ENCODE data around the gene RHBDL3. TPM values are rescaled to one million over a fixed set of nuclear protein-coding genes. Genes with fewer than 3 reads are reported as not detected.

The RHBDL3 gene
- total RNA-seq, 1 experiment from 2014 or later = 12.5 TPM

DNA sequence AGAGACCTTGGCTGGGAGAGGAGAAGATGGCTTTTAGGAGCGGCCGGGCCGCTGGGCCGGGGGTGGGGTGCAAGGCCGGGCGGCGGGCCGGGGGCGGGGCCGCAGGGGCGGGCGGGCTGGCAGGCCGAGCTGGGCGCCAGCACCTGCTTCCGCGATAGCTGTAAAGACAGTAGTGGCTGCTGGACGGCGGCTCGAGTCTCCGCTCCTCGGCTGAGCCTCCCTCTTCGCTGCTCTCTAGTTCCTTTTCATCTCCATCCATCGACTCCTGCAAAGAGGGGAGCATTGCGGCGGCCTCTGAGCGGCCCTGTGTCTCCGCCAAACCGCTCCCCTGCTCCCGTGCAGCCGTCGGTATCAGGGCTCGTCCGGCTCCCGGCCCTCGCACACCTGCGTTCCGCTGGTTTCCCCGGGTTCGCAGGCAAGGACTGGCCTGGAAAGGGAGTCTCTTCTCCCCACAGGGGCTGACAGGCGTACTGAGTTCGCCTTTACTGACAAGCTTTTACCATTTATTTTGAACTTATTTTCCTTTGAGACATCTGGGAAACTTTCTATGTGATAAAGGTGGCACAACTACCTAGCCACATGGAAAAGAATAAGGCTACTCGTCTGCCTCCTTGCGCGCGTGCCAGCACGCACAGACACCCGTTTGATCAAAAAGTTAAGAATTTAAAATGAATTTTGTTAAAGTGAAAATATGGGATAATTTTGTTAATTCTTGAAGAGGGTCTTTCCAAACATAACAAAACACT lies 76.4 kb downstream of the RHBDL3 start, which contains the start of gene C17orf75:
Gene C17orf75 (minus strand): TSS at position 317 of the 746 bp plus-strand sequence. CDS start 34 bp downstream, at position 283.
- no peak within 1 kb of the TSS for H3K23ac ChIP-seq (ENCODE audit: insufficient read length, low read depth, low read length)
- H3K9me3 Mint-ChIP-seq = no peaks in the 10 kb centered on the region

More for the DNA sequence above, 76.4 kb downstream of the RHBDL3 start, which contains the start of gene C17orf75:
- Histone ChIP-seq H2BK12ac (ENCODE audit: insufficient read length, low read depth, low read length) (no peak within 1 kb of the TSS), H3K9me3 (ENCODE audit: control insufficient read depth, low read depth, low read length) (no peaks in the 10 kb centered on the region), H2BK120ac (ENCODE audit: low read depth, low read length, poor library complexity, severe bottlenecking) (no peak within 1 kb of the TSS), H3T11ph (ENCODE audit: low read length) (no peak within 1 kb of the TSS), H3K18ac (ENCODE audit: insufficient read length, low read depth, low read length) (peak within 1 kb of the TSS; percentile 80), H3K9ac (ENCODE audit: extremely low read depth, insufficient read length, low read length) (peak within 1 kb of the TSS; percentile 81), H2BK15ac (ENCODE audit: low read depth, low read length) (no peak within 1 kb of the TSS), H4K91ac (ENCODE audit: insufficient read length, low read depth, low read length) (no peak within 1 kb of the TSS), H3K14ac (ENCODE audit: insufficient read depth, low read length) (peak within 1 kb of the TSS; percentile 72; the same call in 1 of the 2 replicates), H4K20me1 (ENCODE audit: control insufficient read depth, insufficient read depth, insufficient read length) (no peaks in the 10 kb centered on the region), H2BK20ac (ENCODE audit: low read depth, low read length, poor library complexity, severe bottlenecking) (no peak within 1 kb of the TSS), H3K79me1 (ENCODE audit: insufficient read depth, low read depth, low read length, poor library complexity, severe bottlenecking) (no peaks in the 10 kb centered on the region), H4K5ac (ENCODE audit: insufficient read length, low read depth, low read length) (no peak within 1 kb of the TSS), H3K4ac (ENCODE audit: low read depth, low read length) (no peak within 1 kb of the TSS), H2AK5ac (ENCODE audit: insufficient read length, low read length) (no peak within 1 kb of the TSS), H2AFZ (ENCODE audit: low read length) (no peak within 1 kb of the TSS), H2BK5ac (ENCODE audit: insufficient read length, low read length) (no peak within 1 kb of the TSS), H3K4me2 (ENCODE audit: insufficient read depth, insufficient read length, low read length) (peak within 1 kb of the TSS; percentile 41), H4K8ac (replicated peaks; ENCODE audit: insufficient read length, low read depth, low read length) (no peak within 1 kb of the TSS), H3K27ac (ENCODE audit: insufficient read length, low read depth, low read length) (no peak within 1 kb of the TSS), H3K4me1 (ENCODE audit: insufficient read depth, low read length) (peaks cover 3% of the 10 kb centered on the region; the same call in 1 of the 2 replicates), H3K27me3 (ENCODE audit: insufficient read depth, low read length) (no peaks in the 10 kb centered on the region), H3K56ac (ENCODE audit: insufficient read length, low read depth, low read length) (no peak within 1 kb of the TSS), H3K23me2 (ENCODE audit: insufficient read length, low read depth, low read length, poor library complexity, severe bottlenecking) (peaks cover 4% of the 10 kb centered on the region), H3K79me2 (ENCODE audit: insufficient read depth, low read length) (no peaks in the 10 kb centered on the region)
- peak within 1 kb of the TSS; percentile 96 to 99 for H3K4me3 Mint-ChIP-seq
- H3K36me3 Mint-ChIP-seq (ENCODE audit: insufficient read depth in 1 of 3, low read depth in 3 of 3) = peaks cover 2 to 27% (median 25%) of the 10 kb centered on the region in 3 experiments; a peak in 6 of 7 replicates
- H3K4me1 Mint-ChIP-seq = peaks cover 11 to 16% of the 10 kb centered on the region in 2 experiments
- no CpG with 5 or more reads among the region's 47 CpGs for WGBS (ENCODE audit: extremely low coverage, insufficient read length, low lambda C conversion rate)
- peak within 1 kb of the TSS; percentile 92 to 99 (median 97) for H3K27ac Mint-ChIP-seq
- DNase-seq = peak; percentile 87
- TF ChIP-seq, protein P1, sequence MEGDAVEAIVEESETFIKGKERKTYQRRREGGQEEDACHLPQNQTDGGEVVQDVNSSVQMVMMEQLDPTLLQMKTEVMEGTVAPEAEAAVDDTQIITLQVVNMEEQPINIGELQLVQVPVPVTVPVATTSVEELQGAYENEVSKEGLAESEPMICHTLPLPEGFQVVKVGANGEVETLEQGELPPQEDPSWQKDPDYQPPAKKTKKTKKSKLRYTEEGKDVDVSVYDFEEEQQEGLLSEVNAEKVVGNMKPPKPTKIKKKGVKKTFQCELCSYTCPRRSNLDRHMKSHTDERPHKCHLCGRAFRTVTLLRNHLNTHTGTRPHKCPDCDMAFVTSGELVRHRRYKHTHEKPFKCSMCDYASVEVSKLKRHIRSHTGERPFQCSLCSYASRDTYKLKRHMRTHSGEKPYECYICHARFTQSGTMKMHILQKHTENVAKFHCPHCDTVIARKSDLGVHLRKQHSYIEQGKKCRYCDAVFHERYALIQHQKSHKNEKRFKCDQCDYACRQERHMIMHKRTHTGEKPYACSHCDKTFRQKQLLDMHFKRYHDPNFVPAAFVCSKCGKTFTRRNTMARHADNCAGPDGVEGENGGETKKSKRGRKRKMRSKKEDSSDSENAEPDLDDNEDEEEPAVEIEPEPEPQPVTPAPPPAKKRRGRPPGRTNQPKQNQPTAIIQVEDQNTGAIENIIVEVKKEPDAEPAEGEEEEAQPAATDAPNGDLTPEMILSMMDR (conservative IDR thresholded peaks at IDR 0.05) = no peak
- H3K27me3 Mint-ChIP-seq (ENCODE audit: low read depth) = no peaks in the 10 kb centered on the region
